ENCODE results near the gene ATAT1. TPM values are rescaled to one million over a fixed set of nuclear protein-coding genes. Genes with fewer than 3 reads are reported as not detected.

ATAT1 gene
- total and polyA plus RNA-seq, 2 of the 4 experiments (the other 2 are of a cell fraction) = 5.6 to 15.5 TPM

- Histone ChIP-seq H3K14ac (replicated peaks; ENCODE audit: low read depth, low read length) (no peak overlapping the region), H2BK20ac (ENCODE audit: low read depth, low read length) (no peak overlapping the region), H3K27me3 (ENCODE audit: control insufficient read depth, insufficient read depth, low read length) (no peaks in the 10 kb centered on the region), H3K4me1 (ENCODE audit: control insufficient read depth, insufficient read depth, low read length) (no peaks in the 10 kb centered on the region; the same call in 1 of the 2 replicates), H3K23ac (ENCODE audit: low read depth, low read length) (no peak overlapping the region), H3K4me3 (ENCODE audit: insufficient read depth, low read depth, low read length) (no peak overlapping the region), H3K4me2 (ENCODE audit: low read depth, low read length) (no peak overlapping the region), H2BK15ac (ENCODE audit: low read depth, low read length) (no peak overlapping the region), H4K8ac (ENCODE audit: low read depth in 2 of 2, low read length in 2 of 2) (no peak overlapping the region; a peak in 1 of 4 replicates), H3K79me1 (ENCODE audit: low read depth in 1 of 2, low read length in 2 of 2) (peaks cover 2 to 4% of the 10 kb centered on the region in 2 experiments; a peak in 3 of 4 replicates), H4K91ac (ENCODE audit: insufficient read depth, low read depth, low read length) (no peak overlapping the region), H2AFZ (replicated peaks; ENCODE audit: low read length, poor library complexity) (no peak overlapping the region), H3K4ac (ENCODE audit: low read depth, low read length) (no peak overlapping the region), H3K9me1 (ENCODE audit: insufficient read depth, low read length) (no peaks in the 10 kb centered on the region), H3K9me3 (ENCODE audit: control insufficient read depth, insufficient read depth, low read length) (no peaks in the 10 kb centered on the region), H2AK9ac (replicated peaks; ENCODE audit: low read depth, low read length, poor library complexity) (peak overlapping the region; percentile 29), H3K9ac (ENCODE audit: low read depth, low read length) (no peak overlapping the region), H2AK5ac (ENCODE audit: low read depth, low read length) (no peak overlapping the region), H2BK120ac (ENCODE audit: low read depth, low read length) (no peak overlapping the region), H3K36me3 (ENCODE audit: control insufficient read depth, insufficient read depth, low read length) (peaks cover 77% of the 10 kb centered on the region), H4K5ac (ENCODE audit: low read depth, low read length) (no peak overlapping the region), H3K18ac (ENCODE audit: low read depth, low read length) (no peak overlapping the region), H3K27ac (ENCODE audit: insufficient read depth, low read length) (no peak overlapping the region), H3K56ac (ENCODE audit: extremely low read depth, insufficient read depth, low read length) (no peak overlapping the region), H4K20me1 (ENCODE audit: insufficient read depth, low read length) (no peaks in the 10 kb centered on the region), H2BK5ac (ENCODE audit: low read depth, low read length, poor library complexity, severe bottlenecking) (no peak overlapping the region)
- ATAC-seq (ENCODE audit: low read depth) = peak; percentile 72
- WGBS, 2 experiments (ENCODE audit: extremely low coverage in 2 of 2, insufficient read length in 1 of 2) = no CpG with 5 or more reads among the region's 3 CpGs
- no peak for TF ChIP-seq RCOR1 (IDR thresholded peaks at IDR 0.05; ENCODE audit: insufficient replicate concordance, low read length)
- no peak for TF ChIP-seq BHLHE40 (IDR thresholded peaks at IDR 0.05; ENCODE audit: low read depth, low read length)
- TF ChIP-seq CHD1 (IDR thresholded peaks at IDR 0.05; ENCODE audit: low read depth, low read length) = no peak
- TF ChIP-seq, protein P1, sequence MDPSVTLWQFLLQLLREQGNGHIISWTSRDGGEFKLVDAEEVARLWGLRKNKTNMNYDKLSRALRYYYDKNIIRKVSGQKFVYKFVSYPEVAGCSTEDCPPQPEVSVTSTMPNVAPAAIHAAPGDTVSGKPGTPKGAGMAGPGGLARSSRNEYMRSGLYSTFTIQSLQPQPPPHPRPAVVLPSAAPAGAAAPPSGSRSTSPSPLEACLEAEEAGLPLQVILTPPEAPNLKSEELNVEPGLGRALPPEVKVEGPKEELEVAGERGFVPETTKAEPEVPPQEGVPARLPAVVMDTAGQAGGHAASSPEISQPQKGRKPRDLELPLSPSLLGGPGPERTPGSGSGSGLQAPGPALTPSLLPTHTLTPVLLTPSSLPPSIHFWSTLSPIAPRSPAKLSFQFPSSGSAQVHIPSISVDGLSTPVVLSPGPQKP (IDR thresholded peaks at IDR 0.05; ENCODE audit: borderline replicate concordance, low read depth, low read length) = no peak
- no peak for TF ChIP-seq MXI1 (IDR thresholded peaks at IDR 0.05; ENCODE audit: borderline replicate concordance, low read depth, low read length)
- TF ChIP-seq NFE2L2 (IDR thresholded peaks at IDR 0.05; ENCODE audit: low read depth, low read length) = no peak
- TF ChIP-seq, protein P2, sequence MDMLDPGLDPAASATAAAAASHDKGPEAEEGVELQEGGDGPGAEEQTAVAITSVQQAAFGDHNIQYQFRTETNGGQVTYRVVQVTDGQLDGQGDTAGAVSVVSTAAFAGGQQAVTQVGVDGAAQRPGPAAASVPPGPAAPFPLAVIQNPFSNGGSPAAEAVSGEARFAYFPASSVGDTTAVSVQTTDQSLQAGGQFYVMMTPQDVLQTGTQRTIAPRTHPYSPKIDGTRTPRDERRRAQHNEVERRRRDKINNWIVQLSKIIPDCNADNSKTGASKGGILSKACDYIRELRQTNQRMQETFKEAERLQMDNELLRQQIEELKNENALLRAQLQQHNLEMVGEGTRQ (IDR thresholded peaks at IDR 0.05; ENCODE audit: low read depth, low read length) = no peak
- TF ChIP-seq RAD21 (IDR thresholded peaks at IDR 0.05; ENCODE audit: low read length) = no peak
- TF ChIP-seq MAZ (IDR thresholded peaks at IDR 0.05; ENCODE audit: borderline replicate concordance, low read depth, low read length) = no peak
- no peak for TF ChIP-seq MAFK (IDR thresholded peaks at IDR 0.05; ENCODE audit: low read depth, low read length)
- TF ChIP-seq FOS (IDR thresholded peaks at IDR 0.05; ENCODE audit: low read depth, low read length) = no peak
- no peak for TF ChIP-seq CTCF (conservative IDR thresholded peaks at IDR 0.05; ENCODE audit: low read depth, low read length)
- TF ChIP-seq SMC3 (IDR thresholded peaks at IDR 0.05; ENCODE audit: low read depth, low read length) = no peak
- no peak for TF ChIP-seq CEBPB (IDR thresholded peaks at IDR 0.05; ENCODE audit: low read depth, low read length)
- dilution Hi-C loops (cut with HindIII; ENCODE audit: low sequenced_read_pairs, unreplicated experiment) (no loop called here), in situ Hi-C loops (cut with MboI; ENCODE audit: low sequenced_read_pairs) (no loop called here), intact Hi-C loops (cut with micrococcal nuclease) (no loop called here)
- POLR2A ChIA-PET (ENCODE audit: unreplicated experiment) = no interaction called here
- CTCF ChIA-PET = no interaction called here
- peak; percentile 40 for DNase-seq
- BruUV-seq (replicated peaks) = no TSS peak
Observed at GRCh38 chr6:30655743-30656094, 29.0 kb downstream of the ATAT1 start.
